Neural cell (in vitro differentiated cells): ENCODE data around the gene PLA2G12B. TPM values are rescaled to one million over a fixed set of nuclear protein-coding genes. Genes with fewer than 3 reads are reported as not detected.

ENCODE experiments used
- H2AFZ ChIP-seq: fragments of 200-600, 300-800 bp; sonication (generic), shearing (Covaris generic); 2 replicates; pipeline ENCODE4 v1.6.0; 2014; ENCODE audit warnings: low read depth, mild to moderate bottlenecking, antibody characterized with exemption, low read length, moderate library complexity
- H3F3A ChIP-seq: fragments of 200-600 bp; shearing (Covaris generic); 2 replicates; pipeline ENCODE4 v1.6.1; 2016; ENCODE audit warnings: mild to moderate bottlenecking, moderate library complexity, mixed read lengths, antibody characterized with exemption, low read length; ENCODE audit not compliant: insufficient read depth, poor library complexity, severe bottlenecking
- H3K27ac ChIP-seq: fragments of 200-600, 300-800 bp; sonication (generic), shearing (Covaris generic); 2 replicates; pipeline ENCODE4 v1.5.1; 2014; ENCODE audit warnings: mild to moderate bottlenecking, low read length, moderate library complexity
- H3K27me3 ChIP-seq: fragments of 300-800, 200-600 bp; sonication (generic), shearing (Covaris generic); 2 replicates; pipeline ENCODE4 v1.6.0; 2014; ENCODE audit warnings: mild to moderate bottlenecking, low read depth, low read length, moderate library complexity; ENCODE audit not compliant: insufficient read depth
- H3K36me3 ChIP-seq: fragments of 300-800, 200-600 bp; sonication (generic), shearing (Covaris generic); 2 replicates; pipeline ENCODE4 v1.5.1; 2014; ENCODE audit warnings: mild to moderate bottlenecking, antibody characterized with exemption, low read length, moderate library complexity; ENCODE audit not compliant: insufficient read depth
- H3K4me2 ChIP-seq: fragments of 300-800, 200-600 bp; sonication (generic), shearing (Covaris generic); 2 replicates; pipeline ENCODE4 v1.6.0; 2014; ENCODE audit warnings: mild to moderate bottlenecking, low read length
- H3K4me3 ChIP-seq: fragments of 300-800, 200-600 bp; sonication (generic), shearing (Covaris generic); 2 replicates; pipeline ENCODE4 v1.5.1; 2014; ENCODE audit warnings: mild to moderate bottlenecking, low read length, moderate library complexity
- H3K79me2 ChIP-seq: fragments of 200-600 bp; shearing (Covaris generic); replicated peaks from 2 replicates; pipeline ENCODE4 v1.6.0; 2014; ENCODE audit warnings: mild to moderate bottlenecking, low read length, moderate library complexity; ENCODE audit not compliant: insufficient read depth
- H3K9ac ChIP-seq: fragments of 300-800, 200-600 bp; sonication (generic), shearing (Covaris generic); 2 replicates; pipeline ENCODE4 v1.6.1; 2016; ENCODE audit warnings: mild to moderate bottlenecking, low read length, mixed read lengths
- H3K9me2 ChIP-seq: fragments of 200-600 bp; shearing (Covaris generic); 2 replicates; pipeline ENCODE4 v1.6.1; 2016; ENCODE audit warnings: mild to moderate bottlenecking, low read length, mixed read lengths; ENCODE audit not compliant: insufficient read depth
- H3K9me3 ChIP-seq: fragments of 200-600, 300-800 bp; sonication (generic), shearing (Covaris generic); 2 replicates; pipeline ENCODE4 v1.6.1; 2016; ENCODE audit warnings: mild to moderate bottlenecking, mixed run types, low read length, moderate library complexity, mixed read lengths
- H4K20me1 ChIP-seq: fragments of 200-600 bp; shearing (Covaris generic); 2 replicates; pipeline ENCODE4 v1.6.1; 2016; ENCODE audit warnings: mild to moderate bottlenecking, mixed run types; ENCODE audit not compliant: insufficient read depth
- EP300 ChIP-seq: fragments of 450-650 bp; conservative IDR thresholded peaks from 2 replicates; pipeline ENCODE4 v1.6.1; 2014; ENCODE audit warnings: antibody characterized with exemption, mild to moderate bottlenecking, moderate library complexity; ENCODE audit not compliant: poor library complexity, severe bottlenecking
- EZH2 ChIP-seq: fragments of 200-600, 300-800 bp; shearing (Covaris generic), sonication (generic); IDR thresholded peaks from 2 replicates; pipeline ENCODE4 v1.6.1; 2014; ENCODE audit warnings: antibody characterized with exemption, low read length, borderline replicate concordance, mild to moderate bottlenecking; ENCODE audit not compliant: insufficient read depth, poor library complexity, severe bottlenecking
- MXI1 ChIP-seq: fragments of 450-650 bp; conservative IDR thresholded peaks from 2 replicates; pipeline ENCODE4 v1.6.1; 2014; ENCODE audit warnings: antibody characterized with exemption, mild to moderate bottlenecking; ENCODE audit not compliant: poor library complexity, severe bottlenecking
- POLR2AphosphoS5 ChIP-seq: IDR thresholded peaks from 2 replicates; pipeline ENCODE4 v1.6.1; 2012
- RAD21 ChIP-seq: fragments of 450-650 bp; conservative IDR thresholded peaks from 2 replicates; pipeline ENCODE4 v1.6.1; 2014; ENCODE audit warnings: antibody characterized with exemption, mild to moderate bottlenecking, moderate library complexity
- SMC3 ChIP-seq: fragments of 450-650 bp; conservative IDR thresholded peaks from 2 replicates; pipeline ENCODE4 v1.6.1; 2014; ENCODE audit warnings: antibody characterized with exemption, mild to moderate bottlenecking, moderate library complexity; ENCODE audit not compliant: poor library complexity
- TAF1 ChIP-seq: IDR thresholded peaks from 2 replicates; pipeline ENCODE4 v1.6.1; 2012; ENCODE audit warnings: low read depth
- polyA plus RNA-seq: library from polyadenylated mRNA; depleted of rRNA; stranded (reverse); fragments of >200 nt; gene quantifications from 2 replicates; pipeline ENCODE4 v1.2.3, GENCODE V29; 2014
- TF ChIP-seq, protein P1 (sequence below): fragments of 450-650 bp; IDR thresholded peaks from 2 replicates; pipeline ENCODE4 v1.5.1; 2014; ENCODE audit warnings: antibody characterized with exemption, mild to moderate bottlenecking, moderate library complexity; ENCODE audit not compliant: poor library complexity, severe bottlenecking
- TF ChIP-seq, protein P2 (sequence below): IDR thresholded peaks from 2 replicates; pipeline ENCODE4 v1.6.1; 2012; ENCODE audit warnings: borderline replicate concordance

PLA2G12B gene
- polyA plus RNA-seq, 1 donor from 2014 or later, result not detected

DNA sequence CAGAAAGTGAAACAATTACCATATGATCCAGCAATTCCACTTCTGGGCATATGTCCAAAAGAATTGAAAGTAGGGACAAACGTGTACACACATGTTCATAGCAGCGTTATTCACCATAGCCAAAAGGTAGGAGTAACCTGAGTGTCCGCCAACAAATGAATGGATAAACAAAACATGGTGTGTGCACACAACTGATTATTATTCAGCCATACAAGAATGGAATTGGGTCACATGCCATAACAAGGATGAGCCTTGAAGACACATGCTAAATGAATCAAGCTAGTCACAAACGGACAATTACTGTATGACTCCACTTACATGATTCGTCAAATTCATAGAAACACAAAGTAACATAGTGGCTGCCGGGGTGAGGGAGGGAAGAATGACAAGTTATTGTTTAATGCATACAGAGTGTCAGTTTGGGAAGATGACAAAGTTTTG, 65.2 kb downstream of the PLA2G12B start:
- Histone ChIP-seq H2AFZ (no peak overlapping the region), H3K9ac (no peak overlapping the region), H3K9me2 (no peaks in the 10 kb centered on the region), H3F3A (no peaks in the 10 kb centered on the region), H3K4me2 (no peak overlapping the region), H3K9me3 (no peaks in the 10 kb centered on the region), H3K4me3 (no peak overlapping the region), H4K20me1 (no peaks in the 10 kb centered on the region), H3K27me3 (no peaks in the 10 kb centered on the region), H3K27ac (no peak overlapping the region), H3K79me2 (no peaks in the 10 kb centered on the region), H3K36me3 (no peaks in the 10 kb centered on the region)
- TF ChIP-seq, protein P1, sequence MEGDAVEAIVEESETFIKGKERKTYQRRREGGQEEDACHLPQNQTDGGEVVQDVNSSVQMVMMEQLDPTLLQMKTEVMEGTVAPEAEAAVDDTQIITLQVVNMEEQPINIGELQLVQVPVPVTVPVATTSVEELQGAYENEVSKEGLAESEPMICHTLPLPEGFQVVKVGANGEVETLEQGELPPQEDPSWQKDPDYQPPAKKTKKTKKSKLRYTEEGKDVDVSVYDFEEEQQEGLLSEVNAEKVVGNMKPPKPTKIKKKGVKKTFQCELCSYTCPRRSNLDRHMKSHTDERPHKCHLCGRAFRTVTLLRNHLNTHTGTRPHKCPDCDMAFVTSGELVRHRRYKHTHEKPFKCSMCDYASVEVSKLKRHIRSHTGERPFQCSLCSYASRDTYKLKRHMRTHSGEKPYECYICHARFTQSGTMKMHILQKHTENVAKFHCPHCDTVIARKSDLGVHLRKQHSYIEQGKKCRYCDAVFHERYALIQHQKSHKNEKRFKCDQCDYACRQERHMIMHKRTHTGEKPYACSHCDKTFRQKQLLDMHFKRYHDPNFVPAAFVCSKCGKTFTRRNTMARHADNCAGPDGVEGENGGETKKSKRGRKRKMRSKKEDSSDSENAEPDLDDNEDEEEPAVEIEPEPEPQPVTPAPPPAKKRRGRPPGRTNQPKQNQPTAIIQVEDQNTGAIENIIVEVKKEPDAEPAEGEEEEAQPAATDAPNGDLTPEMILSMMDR, result no peak
- TF ChIP-seq, protein P2, sequence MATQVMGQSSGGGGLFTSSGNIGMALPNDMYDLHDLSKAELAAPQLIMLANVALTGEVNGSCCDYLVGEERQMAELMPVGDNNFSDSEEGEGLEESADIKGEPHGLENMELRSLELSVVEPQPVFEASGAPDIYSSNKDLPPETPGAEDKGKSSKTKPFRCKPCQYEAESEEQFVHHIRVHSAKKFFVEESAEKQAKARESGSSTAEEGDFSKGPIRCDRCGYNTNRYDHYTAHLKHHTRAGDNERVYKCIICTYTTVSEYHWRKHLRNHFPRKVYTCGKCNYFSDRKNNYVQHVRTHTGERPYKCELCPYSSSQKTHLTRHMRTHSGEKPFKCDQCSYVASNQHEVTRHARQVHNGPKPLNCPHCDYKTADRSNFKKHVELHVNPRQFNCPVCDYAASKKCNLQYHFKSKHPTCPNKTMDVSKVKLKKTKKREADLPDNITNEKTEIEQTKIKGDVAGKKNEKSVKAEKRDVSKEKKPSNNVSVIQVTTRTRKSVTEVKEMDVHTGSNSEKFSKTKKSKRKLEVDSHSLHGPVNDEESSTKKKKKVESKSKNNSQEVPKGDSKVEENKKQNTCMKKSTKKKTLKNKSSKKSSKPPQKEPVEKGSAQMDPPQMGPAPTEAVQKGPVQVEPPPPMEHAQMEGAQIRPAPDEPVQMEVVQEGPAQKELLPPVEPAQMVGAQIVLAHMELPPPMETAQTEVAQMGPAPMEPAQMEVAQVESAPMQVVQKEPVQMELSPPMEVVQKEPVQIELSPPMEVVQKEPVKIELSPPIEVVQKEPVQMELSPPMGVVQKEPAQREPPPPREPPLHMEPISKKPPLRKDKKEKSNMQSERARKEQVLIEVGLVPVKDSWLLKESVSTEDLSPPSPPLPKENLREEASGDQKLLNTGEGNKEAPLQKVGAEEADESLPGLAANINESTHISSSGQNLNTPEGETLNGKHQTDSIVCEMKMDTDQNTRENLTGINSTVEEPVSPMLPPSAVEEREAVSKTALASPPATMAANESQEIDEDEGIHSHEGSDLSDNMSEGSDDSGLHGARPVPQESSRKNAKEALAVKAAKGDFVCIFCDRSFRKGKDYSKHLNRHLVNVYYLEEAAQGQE, result no peak
- TF ChIP-seq EP300 (no peak), RAD21 (no peak), POLR2AphosphoS5 (no peak), TAF1 (no peak), MXI1 (no peak), EZH2 (no peak), SMC3 (no peak)

DNA sequence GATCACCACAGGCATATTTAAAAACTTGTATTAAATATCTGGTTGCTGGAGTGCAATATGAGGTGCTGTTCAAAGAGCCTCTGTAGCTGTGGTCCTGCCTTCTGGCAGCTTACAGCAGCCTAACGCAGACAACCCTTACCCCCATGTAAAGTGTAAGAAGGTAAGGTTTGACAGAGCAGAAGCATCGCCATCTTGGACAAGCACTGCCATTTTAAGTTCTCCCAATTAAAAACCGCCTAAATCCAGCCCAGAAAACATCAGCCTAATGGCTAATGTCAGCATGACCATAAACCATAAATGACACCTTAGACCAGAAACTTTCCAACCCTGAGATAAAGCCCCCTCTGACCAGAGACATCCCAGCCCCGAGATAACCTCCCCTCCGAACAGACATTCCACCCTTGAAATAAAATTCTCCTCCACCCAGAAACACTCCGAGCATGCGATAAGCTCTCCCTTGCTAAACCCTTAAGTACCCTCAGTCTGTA, 66.4 kb downstream of the PLA2G12B start:
- no peaks in the 10 kb centered on the region for H4K20me1 ChIP-seq
- no peaks in the 10 kb centered on the region for H3K36me3 ChIP-seq
- no peak overlapping the region for H2AFZ ChIP-seq
- H3F3A ChIP-seq, result no peaks in the 10 kb centered on the region
- no peak overlapping the region for H3K4me3 ChIP-seq
- no peaks in the 10 kb centered on the region for H3K9me2 ChIP-seq
- H3K27me3 ChIP-seq, result no peaks in the 10 kb centered on the region
- no peak overlapping the region for H3K27ac ChIP-seq
- no peaks in the 10 kb centered on the region for H3K9me3 ChIP-seq
- H3K79me2 ChIP-seq, result no peaks in the 10 kb centered on the region
- no peak overlapping the region for H3K4me2 ChIP-seq
- H3K9ac ChIP-seq, result no peak overlapping the region
- TF ChIP-seq, protein P1, result no peak
- TF ChIP-seq POLR2AphosphoS5, result no peak
- TF ChIP-seq EZH2, result no peak
- TF ChIP-seq EP300, result no peak
- no peak for TF ChIP-seq RAD21
- TF ChIP-seq TAF1, result no peak
- TF ChIP-seq, protein P2, result no peak
- TF ChIP-seq MXI1, result no peak
- no peak for TF ChIP-seq SMC3
